Fibroblast of villous mesenchyme (primary cell): ENCODE results near the gene SAYSD1. TPM values are rescaled to one million over a fixed set of nuclear protein-coding genes. Genes with fewer than 3 reads are reported as not detected.

Source experiments
- DNase-seq: peaks from one replicate; pipeline ENCODE4 v3.0.0-alpha.2; 2010; ENCODE audit warnings: low read depth
- H3K4me3 ChIP-seq: 2 replicates; pipeline ENCODE4 v1.5.1; 2011; ENCODE audit warnings: low read depth, mild to moderate bottlenecking, low read length
- CTCF ChIP-seq: IDR thresholded peaks from 2 replicates; pipeline ENCODE4 v1.5.1; 2012; ENCODE audit warnings: low read depth, mild to moderate bottlenecking, low read length; ENCODE audit not compliant: insufficient read depth
- total RNA-seq: library from RNA; depleted of rRNA; stranded (reverse); fragments of >200 nt; gene quantifications from 2 replicates; pipeline ENCODE4 v1.2.3, GENCODE V29; 2012

Gene SAYSD1
- total RNA-seq, 1 donor: 17.7 TPM

GRCh38 chr6:39054577-39055142 lies 60.3 kb downstream of the SAYSD1 start:
- DNase-seq: no peak
- H3K4me3 ChIP-seq: no peak overlapping the region
- no peak for TF ChIP-seq CTCF

Other genes with a start within 250 kb of the SAYSD1 start
- not detected in 2 replicates for gene GLP1R, start 66.4 kb downstream of the SAYSD1 start, total RNA-seq
- gene KCNK5, start 114.3 kb upstream of the SAYSD1 start, total RNA-seq: not detected in 2 replicates
- not detected in 2 replicates for gene KCNK17, start 199.2 kb upstream of the SAYSD1 start, total RNA-seq
- gene KCNK16, start 207.5 kb upstream of the SAYSD1 start, total RNA-seq: not detected in 2 replicates